Measurements from ENCODE around the gene LAMC1.

- TF ChIP-seq EZH2 (IDR thresholded peaks at IDR 0.05; ENCODE audit: low read length, missing control alignments): no peak
- no peak for TF ChIP-seq CTCF (conservative IDR thresholded peaks at IDR 0.05 in 1 of 2, IDR thresholded peaks at IDR 0.05 in 1 of 2; ENCODE audit: low read depth in 1 of 2, low read length in 2 of 2)
These were observed 70.6 kb downstream of the LAMC1 start for GRCh38 chr1:183093786-183094298.

Measured in fibroblast of lung (primary cell).